Stimulated activated CD8-positive, alpha-beta memory T cell treated with anti-CD3 and anti-CD28 coated beads, Interleukin-4, amount 100 ng/mL, for 24 hours (primary cell): Measurements from ENCODE around the gene TSPOAP1.

Experiments used
- DNase-seq: peaks from one replicate; pipeline ENCODE4 v3.0.0-alpha.2; 2020; ENCODE audit warnings: low read depth

TSPOAP1 gene

GRCh38 chr17:58302919-58303585 is 25.5 kb downstream of the TSPOAP1 start:
- DNase-seq, result no peak

DNA sequence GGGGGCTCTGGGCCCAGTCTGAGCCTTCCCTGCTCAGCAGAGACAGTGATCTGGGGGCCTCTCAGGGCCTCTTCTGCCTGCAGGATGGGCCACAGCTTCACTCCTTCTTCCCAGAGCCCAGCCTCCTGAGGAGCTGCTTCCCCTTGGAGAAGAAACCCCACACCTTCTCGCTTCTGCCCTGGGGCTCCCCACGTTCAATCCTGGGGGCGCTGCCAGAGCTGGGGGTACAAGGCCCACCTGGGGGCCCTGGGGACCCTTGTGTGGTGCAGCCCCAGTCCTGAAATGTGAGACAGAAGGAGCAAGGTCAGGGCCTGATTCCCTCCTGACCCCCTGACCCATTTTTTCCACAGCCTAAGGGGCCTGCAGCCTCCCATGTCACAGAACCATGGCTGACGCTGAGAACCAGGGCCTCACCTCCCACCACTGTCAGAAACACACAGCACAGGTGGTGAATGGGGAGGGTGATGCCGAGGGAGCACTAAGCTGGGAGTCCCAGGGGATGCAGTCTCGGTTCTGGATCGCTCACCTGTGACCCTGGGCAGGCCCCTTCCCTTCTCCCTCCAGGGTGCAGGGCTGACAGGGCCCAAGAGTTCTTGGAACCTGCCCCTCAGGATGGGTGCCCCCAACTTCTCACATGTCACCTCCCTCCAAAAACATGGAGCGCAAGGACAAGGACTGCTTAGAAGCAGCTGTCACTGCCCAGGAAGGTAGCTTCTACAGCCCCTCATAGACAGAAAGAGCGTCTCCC is 26.2 kb downstream of the TSPOAP1 start:
- DNase-seq, result no peak

GRCh38 chr17:58301504-58302150 is 27.0 kb downstream of the TSPOAP1 start:
- no peak for DNase-seq

GRCh38 chr17:58300336-58300735 is 28.3 kb downstream of the TSPOAP1 start:
- DNase-seq, result no peak

DNA sequence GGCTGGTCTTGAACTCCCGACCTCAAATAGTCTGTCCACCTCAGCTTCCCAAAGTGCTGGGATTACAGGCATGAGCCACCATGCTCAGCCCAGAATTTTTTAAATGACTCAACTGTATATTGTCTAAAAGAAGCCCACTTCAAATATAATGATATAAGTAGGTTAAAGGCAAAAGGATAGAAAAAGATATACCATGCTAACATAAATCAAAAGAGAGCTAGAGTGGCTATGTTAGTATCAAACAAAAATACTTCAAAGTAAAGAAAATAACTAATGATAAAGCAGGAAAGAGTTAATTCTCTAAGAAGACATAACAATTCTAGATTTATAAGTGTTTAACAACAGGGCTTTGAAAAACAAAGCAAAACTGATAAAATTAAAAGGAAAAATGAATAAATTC is 34.6 kb downstream of the TSPOAP1 start:
- no peak for DNase-seq

DNA sequence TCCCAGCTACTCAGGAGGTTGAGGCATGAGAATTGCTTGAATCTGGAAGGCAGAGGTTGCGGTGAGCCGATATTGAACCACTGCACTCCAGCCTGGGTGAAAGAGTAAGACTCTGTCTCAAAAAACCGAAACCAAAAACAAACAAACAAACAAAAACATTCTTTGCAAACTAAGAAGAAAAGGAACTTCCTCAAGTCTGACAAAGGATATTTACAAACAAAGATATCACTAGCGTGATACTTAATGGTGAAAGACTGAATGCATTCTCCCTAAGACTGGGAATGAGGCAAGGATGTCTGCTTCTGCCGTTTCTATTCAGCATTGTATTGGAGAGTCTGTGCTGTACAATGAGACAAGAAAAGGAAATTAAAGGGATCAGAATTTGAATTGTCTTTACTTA is 37.3 kb downstream of the TSPOAP1 start:
- DNase-seq, result no peak

- no peak for DNase-seq
Observed at GRCh38 chr17:58289869-58290268, 38.7 kb downstream of the TSPOAP1 start.

GRCh38 chr17:58285422-58285810 is 43.2 kb downstream of the TSPOAP1 start:
- no peak for DNase-seq

GRCh38 chr17:58284613-58285421 is 43.8 kb downstream of the TSPOAP1 start:
- DNase-seq, result no peak

DNA sequence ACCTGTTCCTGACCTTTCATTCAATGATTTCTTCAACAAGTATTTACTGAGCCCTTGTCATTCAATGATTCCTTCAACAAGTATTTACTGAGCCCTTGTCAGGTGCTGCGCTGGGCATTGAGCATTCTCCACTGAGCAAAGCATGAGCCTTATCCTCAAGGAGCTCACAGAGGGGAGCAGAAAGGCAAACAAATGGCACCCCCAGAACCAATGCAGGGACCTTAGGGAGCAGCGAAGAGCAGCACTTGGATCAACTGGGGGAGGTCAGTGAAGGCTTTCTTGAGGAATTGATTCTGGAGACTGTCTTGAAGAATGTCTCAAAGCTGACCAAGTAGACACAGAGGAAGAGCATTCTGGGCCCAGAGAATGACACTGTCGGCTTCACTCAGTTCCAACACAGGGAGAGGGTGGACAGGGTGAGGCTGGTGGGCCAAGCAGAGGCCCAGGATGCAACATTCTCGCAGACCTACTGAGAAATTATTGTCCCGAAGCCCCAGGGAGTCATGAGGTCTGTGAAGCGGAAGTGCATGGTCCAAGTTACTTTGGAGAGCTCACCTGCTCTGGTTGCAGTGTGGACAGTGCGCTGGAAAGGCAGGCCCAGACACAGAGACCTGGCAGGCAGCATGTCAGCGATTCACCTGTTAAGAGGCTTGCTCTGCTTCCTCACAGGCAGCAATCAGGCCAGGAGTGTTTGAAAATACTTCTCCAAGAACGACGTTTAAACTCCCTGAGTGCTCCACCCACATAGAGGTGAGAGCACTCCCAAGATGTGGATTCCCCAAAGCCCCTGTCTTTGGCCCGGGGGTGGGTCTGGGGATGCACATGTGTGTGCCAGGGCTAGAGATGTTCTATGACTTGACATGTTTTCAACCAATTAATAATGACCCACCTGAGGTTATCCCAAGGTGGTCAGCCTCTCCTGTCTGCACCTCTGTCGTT is 44.7 kb downstream of the TSPOAP1 start:
- no peak for DNase-seq

DNA sequence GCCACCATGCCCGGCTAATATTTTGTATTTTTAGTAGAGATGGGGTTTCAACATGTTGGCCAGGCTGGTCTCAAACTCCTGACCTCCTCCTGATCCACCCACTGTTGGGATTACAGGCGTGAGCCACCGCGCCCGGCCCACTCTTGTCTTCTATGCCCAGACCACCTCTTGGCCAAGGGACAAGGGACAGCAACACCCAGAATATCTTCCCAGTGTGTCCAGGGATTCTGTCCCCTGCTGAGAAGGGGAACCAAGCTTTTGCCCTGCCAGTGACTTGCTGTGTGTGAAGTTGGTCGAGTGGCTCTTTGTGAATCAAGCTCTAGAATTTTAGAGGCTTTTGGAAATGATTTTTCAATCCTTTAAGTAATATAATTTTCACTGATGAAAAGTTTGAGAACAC is 46.2 kb downstream of the TSPOAP1 start:
- DNase-seq, result no peak

GRCh38 chr17:58281511-58282011 is 47.0 kb downstream of the TSPOAP1 start:
- DNase-seq, result no peak

DNA sequence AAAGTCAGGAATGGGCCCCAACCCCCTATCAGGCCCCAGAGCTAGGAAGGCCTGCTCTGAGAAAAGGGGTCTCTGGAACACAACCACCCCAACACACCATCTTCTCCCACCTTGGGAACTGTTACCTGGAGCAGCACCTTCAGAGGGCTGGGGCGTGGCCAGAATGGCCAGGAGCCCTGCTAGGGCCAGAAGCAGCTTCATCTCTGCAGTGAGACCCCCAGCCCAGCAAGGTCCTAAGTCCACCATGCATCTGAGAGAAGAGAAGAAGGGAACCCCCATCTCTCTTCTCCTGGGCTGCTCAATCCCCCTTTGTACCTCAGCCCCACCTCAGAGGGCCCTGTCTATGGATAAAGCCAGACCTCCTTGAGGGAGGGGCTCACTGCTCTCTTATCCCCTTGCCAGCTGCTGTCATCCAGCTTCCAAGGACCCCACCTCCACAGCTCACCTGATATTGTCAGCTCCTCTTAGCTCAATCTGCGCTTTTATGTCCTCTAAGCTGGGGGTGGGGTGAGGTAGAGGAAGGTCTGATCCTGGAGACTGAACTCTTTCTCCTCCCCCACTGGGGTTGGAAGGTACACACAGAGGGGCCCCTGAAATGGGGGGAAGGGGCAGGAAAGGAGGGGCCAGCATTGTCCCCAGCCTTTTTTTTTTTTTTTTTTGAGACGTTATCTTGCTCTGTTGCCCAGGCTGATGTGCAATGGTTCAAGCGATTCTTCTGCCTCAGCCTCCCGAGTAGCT is 47.9 kb downstream of the TSPOAP1 start, which contains the start of gene MPO:
TSS of gene MPO (minus strand) at position 456 of the 738 bp plus-strand sequence. CDS start at position 279, 177 bp downstream.
- no peak for DNase-seq

DNA sequence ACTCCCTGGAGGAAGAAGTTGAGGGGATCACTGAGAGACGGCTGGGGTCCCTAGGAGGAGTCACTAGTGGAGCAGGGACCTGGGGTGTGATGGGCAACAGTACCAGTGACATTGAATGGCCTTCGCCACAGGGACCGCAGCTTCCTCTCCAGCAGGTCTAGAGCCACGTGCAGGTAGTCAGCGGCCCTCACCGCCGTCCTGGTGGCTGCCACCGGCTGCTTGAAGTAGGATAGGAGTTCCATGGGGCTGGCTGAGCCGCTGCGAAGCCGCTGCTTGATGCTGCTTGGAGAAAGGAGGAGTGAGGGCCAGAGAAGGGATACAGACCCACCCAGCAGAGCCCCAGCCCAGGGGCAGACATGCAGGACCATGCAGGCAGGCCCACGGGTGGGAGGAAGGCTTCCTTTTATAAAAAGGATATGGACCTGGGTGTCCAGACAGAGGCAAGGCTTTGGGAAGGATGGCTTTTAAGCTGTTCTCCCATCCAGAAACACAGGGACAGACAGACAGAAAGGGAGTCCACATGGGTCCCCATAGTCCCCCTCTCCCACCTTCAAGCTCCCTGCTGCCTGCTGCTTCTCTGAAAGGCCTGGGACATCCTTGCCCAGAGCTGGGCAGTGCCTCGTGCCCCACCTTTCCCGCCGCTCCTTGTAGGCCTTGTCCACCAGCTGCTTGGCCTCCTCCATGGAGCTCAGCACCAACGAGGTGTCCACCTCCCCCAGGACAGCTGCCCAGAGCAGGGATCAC is 48.7 kb downstream of the TSPOAP1 start:
- DNase-seq, result no peak

GRCh38 chr17:58279016-58279711 is 49.4 kb downstream of the TSPOAP1 start:
- DNase-seq, result no peak

- DNase-seq, result no peak
Observed at GRCh38 chr17:58278661-58279015, 50.0 kb downstream of the TSPOAP1 start.

- no peak for DNase-seq
Observed at GRCh38 chr17:58277802-58278595, 50.6 kb downstream of the TSPOAP1 start.
